Adrenal gland (tissue), 12 donors: Measurements from ENCODE around the gene ZNF224. TPM values are rescaled to one million over a fixed set of nuclear protein-coding genes. Genes with fewer than 3 reads are reported as not detected.

Experiments used
- DNase-seq, 7 donors: peaks; one replicate each; pipeline ENCODE4 v3.0.0-alpha.2; 2019 to 2020
- H3K27ac ChIP-seq, 5 donors: fragments of 200-600 bp; sonication (generic) in 4 of 5; 1 replicate in 3 of 5; 2 replicates in 2 of 5; pipeline versions ENCODE4 v1.5.1 to v1.8.0; 2016 to 2020; ENCODE audit warnings: mild to moderate bottlenecking in 1 of 5
- H3K27me3 ChIP-seq: fragments of 200-600 bp; 2 replicates; pipeline ENCODE4 v1.8.0; 2021
- H3K36me3 ChIP-seq, 2 donors: fragments of 200-600 bp; replicated peaks in 1 of 2; 1 replicate in 1 of 2; 2 replicates in 1 of 2; pipeline versions ENCODE4 v1.5.1 to v1.8.0; 2018 to 2022
- H3K4me1 ChIP-seq, 2 donors: fragments of 200-600 bp; replicated peaks in 1 of 2; 1 replicate in 1 of 2; 2 replicates in 1 of 2; pipeline versions ENCODE4 v1.5.1 to v1.8.0; 2018 to 2021
- H3K4me3 ChIP-seq, 4 donors: fragments of 200-600 bp; sonication (generic) in 3 of 4; one replicate each; pipeline ENCODE4 v1.5.1; 2016 to 2018
- H3K9me3 ChIP-seq, 3 donors: fragments of 200-600 bp; sonication (generic) in 1 of 3; replicated peaks in 1 of 3; 1 replicate in 2 of 3; 2 replicates in 1 of 3; pipeline versions ENCODE4 v1.5.1 to v1.8.0; 2016 to 2021
- CTCF ChIP-seq, 6 experiments: fragments of 450-650 bp in 4 of 6; fragments of 200-600 bp in 2 of 6; sonication (generic) in 1 of 6; IDR thresholded peaks; 1 replicate in 5 of 6; 2 replicates in 1 of 6; pipeline versions ENCODE4 v1.5.1 to v1.8.0; 2016 to 2021; ENCODE audit warnings: antibody characterized with exemption in 6 of 6, mild to moderate bottlenecking in 2 of 6, moderate library complexity in 1 of 6
- POLR2A ChIP-seq, 2 donors: fragments of 450-650 bp; IDR thresholded peaks; one replicate each; pipeline ENCODE4 v1.6.1; 2017; ENCODE audit warnings: antibody characterized with exemption in 2 of 2, mild to moderate bottlenecking in 2 of 2, moderate library complexity in 1 of 2
- WGBS, 4 donors: extraction: QIAGEN DNeasy Blood & Tissue Kit in 2 of 4; methylation state at CpG; one replicate each; pipeline versions ENCODE4 v1.1.5 to v1.1.7; 2013 to 2017; 5-methylcytosine and 5-hydroxymethylcytosine counted together
- intact Hi-C, 2 donors: fragments of 100-400 bp; cut with DNase I; formaldehyde crosslinking; loops; one replicate each; pipeline versions ENCODE4 v1.14.1 to v1.15.0; 2022 to 2023
- polyA plus RNA-seq, 3 donors: library from polyadenylated mRNA; stranded (reverse); fragments of 200-250 nt in 2 of 3; fragments of 350-450 nt in 1 of 3; fragmentation: Illumina TruSeq in 1 of 3; extraction: RNeasy Lipid Tissue Mini Kit (QIAGEN cat#74804) in 1 of 3; gene quantifications; one replicate each; pipeline ENCODE4 v1.2.3, GENCODE V29; 2013 to 2014
- total RNA-seq, 9 donors: library from RNA; depleted of rRNA in 4 of 9; stranded (reverse); fragments of >200 nt in 4 of 9; fragments of 120-200 nt in 1 of 9; fragmentation: NEBNext Ultra II Directional in 1 of 9; extraction: Animal tissue kit (Norgen Biotek cat#: 25700) in 1 of 9; gene quantifications; one replicate each; pipeline versions ENCODE4 v1.1.0 to v1.2.4, GENCODE V29; 2013 to 2023
- donor health status: healthy with polysubstance abuse.
- donor health status: Bipolar disorder and iron deficiency.
- donor health status: DM: yes; HTN: yes; CAD: no.
- donor health status: DM: no; HTN: no; CAD: no.
- donor health status: DM: no; HTN: no; CAD: no.
- donor health status: DM: yes; HTN: yes; CAD: no.

ZNF224 gene
- total and polyA plus RNA-seq, 12 donors: 14.5 to 44.6 (median 30.1) TPM

GRCh38 chr19:44055870-44056269 lies 38.3 kb upstream of the ZNF224 start:
- WGBS, 4 donors: 92 to 100% (median 94%) methylated on average over 5 of the region's 5 CpGs
- intact Hi-C loops: no loop called here

GRCh38 chr19:44059229-44059628 lies 34.9 kb upstream of the ZNF224 start:
- H3K4me3 ChIP-seq: no peak overlapping the region
- H3K36me3 ChIP-seq: peaks cover 0 to 49% of the 10 kb centered on the region in 2 donors
- no peaks in the 10 kb centered on the region for H3K27me3 ChIP-seq
- H3K4me1 ChIP-seq: no peaks in the 10 kb centered on the region
- WGBS, 4 donors: 89 to 96% (median 92%) methylated on average over 2 of the region's 2 CpGs
- no peak for DNase-seq
- TF ChIP-seq CTCF (IDR thresholded peaks at IDR 0.05) (no peak), POLR2A (IDR thresholded peaks at IDR 0.05) (no peak)
- no peaks in the 10 kb centered on the region for H3K9me3 ChIP-seq
- H3K27ac ChIP-seq: no peak overlapping the region
- intact Hi-C loops: no loop called here

More at GRCh38 chr19:44055870-44056269, 38.3 kb upstream of the ZNF224 start:
- H3K27me3 ChIP-seq: no peaks in the 10 kb centered on the region
- peaks cover 7 to 14% of the 10 kb centered on the region in 2 donors for H3K4me1 ChIP-seq
- no peak overlapping the region for H3K27ac ChIP-seq
- H3K36me3 ChIP-seq: peaks cover 0 to 21% of the 10 kb centered on the region in 2 donors
- H3K9me3 ChIP-seq: no peaks in the 10 kb centered on the region
- no peak overlapping the region for H3K4me3 ChIP-seq
- no peak for TF ChIP-seq POLR2A (IDR thresholded peaks at IDR 0.05)
- TF ChIP-seq CTCF (IDR thresholded peaks at IDR 0.05): no peak
- DNase-seq: no peak

- WGBS, 4 donors: 88 to 100% (median 96%) methylated on average over 1 of the region's 1 CpG
- Histone ChIP-seq H3K27me3 (no peaks in the 10 kb centered on the region), H3K36me3 (peaks cover 0 to 43% of the 10 kb centered on the region in 2 donors), H3K4me3 (no peak overlapping the region), H3K9me3 (peaks cover 0 to 7% (median 0%) of the 10 kb centered on the region in 3 donors), H3K4me1 (no peaks in the 10 kb centered on the region), H3K27ac (no peak overlapping the region)
- intact Hi-C loops: no loop called here
- DNase-seq: no peak
- no peak for TF ChIP-seq POLR2A (IDR thresholded peaks at IDR 0.05)
- TF ChIP-seq CTCF (IDR thresholded peaks at IDR 0.05): no peak
Measured at GRCh38 chr19:44061038-44061437, 33.1 kb upstream of the ZNF224 start.

- WGBS, 4 donors: 59 to 82% (median 73%) methylated on average over 3 of the region's 3 CpGs
- H3K27me3 ChIP-seq: no peaks in the 10 kb centered on the region
- H3K36me3 ChIP-seq: peaks cover 0 to 28% of the 10 kb centered on the region in 2 donors
- H3K4me3 ChIP-seq: peak overlapping the region in 1 of 4 donors; percentile 16
- TF ChIP-seq CTCF (IDR thresholded peaks at IDR 0.05) (no peak), POLR2A (IDR thresholded peaks at IDR 0.05) (no peak)
- intact Hi-C loops: no loop called here
- H3K9me3 ChIP-seq: peaks cover 0 to 20% (median 0%) of the 10 kb centered on the region in 3 donors
- no peak overlapping the region for H3K27ac ChIP-seq
- no peaks in the 10 kb centered on the region for H3K4me1 ChIP-seq
- DNase-seq: no peak
Measured at GRCh38 chr19:44066305-44066704, 27.9 kb upstream of the ZNF224 start.
